ENCODE results near the gene CCM2. TPM values are rescaled to one million over a fixed set of nuclear protein-coding genes. Genes with fewer than 3 reads are reported as not detected.
A peak's percentile ranks its signal among the peaks of the same experiment; 100 is the strongest.

CCM2 gene
- total and polyA plus RNA-seq, 8 donors, result 1.8 to 39.0 (median 26.6) TPM

DNA sequence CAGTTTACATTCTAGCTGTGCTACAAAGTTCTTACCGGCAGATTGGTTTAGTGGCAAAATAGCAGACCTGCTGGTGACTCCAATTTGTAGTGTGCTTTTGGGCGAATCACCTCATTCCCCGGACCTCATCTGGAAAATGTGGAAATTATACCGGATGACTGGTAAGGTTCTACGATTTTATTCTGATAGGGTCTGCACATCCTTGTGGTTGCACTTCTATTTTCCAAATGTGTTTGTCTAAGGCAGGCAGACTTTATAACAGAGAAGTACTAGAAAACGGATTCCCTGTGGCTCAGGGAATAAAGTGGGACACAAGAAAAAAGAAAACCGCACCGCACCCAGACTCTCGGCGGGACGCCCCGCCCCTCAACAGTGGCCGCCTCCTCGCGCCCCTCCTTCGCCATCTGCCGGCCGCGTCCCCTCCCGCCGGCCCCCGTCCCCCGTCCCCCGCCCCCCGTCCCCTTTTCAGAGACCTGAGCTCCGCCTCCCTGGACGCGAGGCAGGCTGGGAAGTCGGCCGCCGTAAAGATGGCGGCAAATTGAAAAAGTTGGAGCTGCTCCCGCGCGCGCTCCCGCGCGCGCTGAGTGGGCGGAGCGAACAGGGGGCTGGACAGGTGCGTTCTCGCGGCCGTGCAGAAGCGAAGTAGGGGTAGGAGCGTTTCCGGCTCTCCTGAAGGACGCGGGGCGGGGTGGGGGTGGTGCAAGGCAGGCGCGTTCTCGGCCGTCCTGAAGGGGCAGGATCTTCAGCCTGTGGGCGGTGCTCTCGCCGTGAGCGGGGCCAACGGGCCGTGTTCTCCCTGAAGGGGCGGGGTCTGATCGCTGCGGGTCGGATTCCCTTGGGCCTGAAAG lies 532 bp upstream of the CCM2 start:
- peak overlapping the region; percentile 72 to 97 (median 91) for H3K27ac ChIP-seq
- intact Hi-C loops (cut with DNase I; ENCODE audit: low total_unique reads), result no loop called here

GRCh38 chr7:45001138-45001694 lies 1.2 kb downstream of the CCM2 start:
- no peaks in the 10 kb centered on the region for H3K36me3 ChIP-seq
- H3K4me1 ChIP-seq, result peaks cover 11 to 32% (median 25%) of the 10 kb centered on the region in 4 donors
- H3K27ac ChIP-seq, result peak overlapping the region in 4 of 5 donors; percentile 93 to 97 (median 94)
- intact Hi-C loops (cut with DNase I; ENCODE audit: low total_unique reads), result no loop called here
- TF ChIP-seq POLR2AphosphoS5 (IDR thresholded peaks at IDR 0.05), result no peak
- TF ChIP-seq CTCF (IDR thresholded peaks at IDR 0.05), result no peak
- no peak for TF ChIP-seq POLR2A (IDR thresholded peaks at IDR 0.05)
- TF ChIP-seq EP300 (IDR thresholded peaks at IDR 0.05), result no peak
- peak overlapping the region; percentile 80 to 91 (median 86) for H3K4me3 ChIP-seq
- no peaks in the 10 kb centered on the region for H3K9me3 ChIP-seq
- WGBS, 5 donors, result 14 to 41% (median 21%) methylated on average over 10 of the region's 10 CpGs
- no peaks in the 10 kb centered on the region for H3K27me3 ChIP-seq
- DNase-seq, result peak in 1 of 2 donors; percentile 65

More for the DNA sequence above, 532 bp upstream of the CCM2 start:
- H3K36me3 ChIP-seq, result no peaks in the 10 kb centered on the region
- WGBS, 5 donors, result 0 to 2% (median 0%) methylated on average over 27 to 66 of the region's 66 CpGs
- H3K9me3 ChIP-seq, result no peaks in the 10 kb centered on the region
- peak; percentile 99 to 100 for DNase-seq
- peak overlapping the region; percentile 80 to 91 (median 86) for H3K4me3 ChIP-seq
- H3K4me1 ChIP-seq, result peaks cover 11 to 32% (median 25%) of the 10 kb centered on the region in 4 donors
- TF ChIP-seq POLR2AphosphoS5 (IDR thresholded peaks at IDR 0.05) (peak in 2 of 3 donors; percentile 17 to 84), CTCF (IDR thresholded peaks at IDR 0.05) (no peak)
- no peaks in the 10 kb centered on the region for H3K27me3 ChIP-seq

DNA sequence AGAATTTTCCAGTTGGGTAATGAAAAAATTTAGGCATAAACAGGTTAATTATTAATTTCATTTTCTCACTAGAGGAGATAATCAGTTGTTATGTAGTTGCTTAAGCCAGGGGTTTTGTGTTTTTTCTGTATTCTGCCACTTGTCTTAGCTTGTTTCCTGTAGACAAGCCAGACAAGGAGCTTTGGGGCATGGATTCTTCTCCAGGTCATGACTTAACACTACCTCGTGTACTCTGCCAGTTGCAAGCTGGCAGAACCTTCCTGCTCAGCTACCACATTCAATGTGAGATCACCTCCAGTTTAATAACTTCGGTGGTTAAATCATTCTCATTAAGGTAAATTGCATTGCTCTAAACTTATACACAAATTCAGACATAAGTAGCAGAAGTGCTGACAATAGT lies 1.8 kb downstream of the CCM2 start:
- H3K27me3 ChIP-seq, result no peaks in the 10 kb centered on the region
- WGBS, 5 donors, result 37 to 58% (median 46%) methylated on average over 2 of the region's 2 CpGs
- TF ChIP-seq POLR2AphosphoS5 (IDR thresholded peaks at IDR 0.05) (no peak), CTCF (IDR thresholded peaks at IDR 0.05) (no peak), EP300 (IDR thresholded peaks at IDR 0.05) (no peak), POLR2A (IDR thresholded peaks at IDR 0.05) (no peak)
- peak overlapping the region in 1 of 5 donors; percentile 95 for H3K27ac ChIP-seq
- H3K9me3 ChIP-seq, result no peaks in the 10 kb centered on the region
- no peak overlapping the region for H3K4me3 ChIP-seq
- H3K36me3 ChIP-seq, result no peaks in the 10 kb centered on the region
- intact Hi-C loops (cut with DNase I; ENCODE audit: low total_unique reads), result no loop called here
- no peak for DNase-seq
- H3K4me1 ChIP-seq, result peaks cover 11 to 32% (median 25%) of the 10 kb centered on the region in 4 donors

DNA sequence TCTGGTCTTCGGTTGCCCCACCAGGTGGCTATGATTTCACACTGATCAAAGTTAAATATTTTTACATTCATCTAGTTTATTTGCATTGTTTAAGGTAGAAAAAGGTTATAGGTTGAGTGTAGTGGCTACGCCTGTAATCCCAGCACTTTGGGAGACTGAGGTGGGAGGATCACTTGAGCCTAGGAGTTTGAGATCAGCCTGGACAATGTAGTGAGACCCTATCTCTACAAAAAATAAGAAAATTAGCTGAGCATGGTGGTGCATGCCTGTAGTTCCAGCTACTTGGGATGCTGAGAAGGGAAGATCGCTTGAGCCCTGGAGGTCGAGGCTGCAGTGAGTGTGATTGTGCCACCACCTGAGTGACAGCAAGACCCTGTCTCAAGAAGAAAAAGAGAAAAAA lies 3.8 kb downstream of the CCM2 start:
- peaks cover 7 to 32% (median 21%) of the 10 kb centered on the region in 4 donors for H3K4me1 ChIP-seq
- TF ChIP-seq POLR2AphosphoS5 (IDR thresholded peaks at IDR 0.05), result no peak
- no peak for TF ChIP-seq CTCF (IDR thresholded peaks at IDR 0.05)
- TF ChIP-seq POLR2A (IDR thresholded peaks at IDR 0.05), result no peak
- no peak for TF ChIP-seq EP300 (IDR thresholded peaks at IDR 0.05)
- DNase-seq, result no peak
- no peaks in the 10 kb centered on the region for H3K9me3 ChIP-seq
- H3K4me3 ChIP-seq, result no peak overlapping the region
- intact Hi-C loops (cut with DNase I; ENCODE audit: low total_unique reads), result no loop called here
- no peaks in the 10 kb centered on the region for H3K27me3 ChIP-seq
- H3K36me3 ChIP-seq, result no peaks in the 10 kb centered on the region
- WGBS, 5 donors, result 93 to 96% (median 95%) methylated on average over 4 of the region's 4 CpGs
- H3K27ac ChIP-seq, result no peak overlapping the region
